IgD-negative memory B cell (primary cell): ENCODE data around the gene ATAD3A. TPM values are rescaled to one million over a fixed set of nuclear protein-coding genes. Genes with fewer than 3 reads are reported as not detected.

Experiments used
- H3K27ac Mint-ChIP-seq, 3 donors: one replicate each; pipeline ENCODE4 v1.8.0; 2020 to 2022; ENCODE audit warnings: mild to moderate bottlenecking in 3 of 3, mixed read lengths in 3 of 3, moderate library complexity in 1 of 3
- H3K27me3 Mint-ChIP-seq: one replicate; pipeline ENCODE4 v1.8.0; 2021; ENCODE audit warnings: mixed read lengths
- H3K36me3 Mint-ChIP-seq: one replicate; pipeline ENCODE4 v1.8.0; 2020; ENCODE audit warnings: mild to moderate bottlenecking, mixed read lengths
- H3K4me1 Mint-ChIP-seq, 3 donors: one replicate each; pipeline ENCODE4 v1.8.0; 2020 to 2022; ENCODE audit warnings: mixed read lengths in 3 of 3, mild to moderate bottlenecking in 1 of 3
- H3K4me3 Mint-ChIP-seq, 4 donors: one replicate each; pipeline ENCODE4 v1.8.0; 2020 to 2022; ENCODE audit warnings: mild to moderate bottlenecking in 4 of 4, mixed read lengths in 4 of 4, moderate library complexity in 3 of 4
- H3K9me3 Mint-ChIP-seq, 3 donors: one replicate each; pipeline ENCODE4 v1.8.0; 2020 to 2021; ENCODE audit warnings: mixed read lengths in 3 of 3, mild to moderate bottlenecking in 1 of 3
- polyA plus RNA-seq: library from polyadenylated mRNA; unstranded; fragments of 300-500 nt; fragmentation: Illumina TruSeq; gene quantifications from one replicate; pipeline ENCODE4 v1.2.3, GENCODE V29; 2021

The ATAD3A gene
- polyA plus RNA-seq, 1 donor from 2014 or later, result 12.8 TPM

DNA sequence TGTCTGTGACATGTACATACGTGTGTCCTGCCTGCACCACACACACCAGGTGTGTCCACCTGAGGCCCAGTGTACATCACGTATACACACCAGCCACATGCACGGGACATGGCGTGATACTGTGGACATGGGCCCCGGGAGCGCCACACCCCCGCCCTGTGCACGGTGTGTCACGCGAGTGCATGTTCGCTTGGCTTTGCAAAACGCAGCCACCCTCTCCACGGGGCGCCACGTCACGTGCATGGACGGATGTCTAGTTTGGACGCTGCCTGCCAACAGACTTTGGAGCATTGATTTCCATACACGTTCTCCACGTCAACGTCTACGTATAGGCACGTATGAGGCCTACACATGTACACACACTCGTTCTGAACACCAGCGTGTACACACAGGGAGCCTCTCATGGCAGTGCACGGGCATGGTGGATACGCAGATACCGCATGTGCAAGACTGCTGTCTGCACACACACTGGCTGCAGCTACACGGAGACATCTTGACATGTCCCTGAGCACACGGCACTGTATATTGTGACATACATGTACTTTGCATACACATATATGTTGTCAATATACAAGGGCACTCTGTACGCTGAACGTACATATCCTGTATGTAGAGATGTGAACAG, 25.8 kb downstream of the ATAD3A start:
- no peaks in the 10 kb centered on the region for H3K36me3 Mint-ChIP-seq
- H3K27ac Mint-ChIP-seq, result no peak overlapping the region
- H3K4me1 Mint-ChIP-seq, result peaks cover 0 to 3% (median 2%) of the 10 kb centered on the region in 3 donors
- peak overlapping the region in 1 of 4 donors; percentile 63 for H3K4me3 Mint-ChIP-seq
- no peaks in the 10 kb centered on the region for H3K9me3 Mint-ChIP-seq
- H3K27me3 Mint-ChIP-seq, result peaks cover 2% of the 10 kb centered on the region

DNA sequence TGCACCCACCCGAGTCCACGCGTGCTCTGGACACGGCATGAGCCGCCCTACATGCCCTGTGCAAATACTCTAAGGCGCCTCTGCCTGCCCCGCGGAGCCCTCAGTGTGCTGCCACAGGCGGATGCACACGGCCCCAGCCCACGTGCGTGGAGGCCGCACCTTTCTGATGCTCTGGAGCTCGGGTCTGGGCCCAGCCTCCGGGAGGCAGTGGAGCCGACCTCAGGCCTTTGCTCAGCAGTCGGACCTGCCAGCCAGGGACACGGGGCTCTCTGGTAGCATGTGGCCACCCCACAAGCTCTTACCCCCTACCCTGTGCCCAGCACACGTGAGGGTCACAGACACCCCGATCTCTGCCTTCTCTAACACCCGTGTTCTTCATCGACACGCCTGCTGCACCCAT, 26.4 kb downstream of the ATAD3A start:
- no peaks in the 10 kb centered on the region for H3K9me3 Mint-ChIP-seq
- no peaks in the 10 kb centered on the region for H3K36me3 Mint-ChIP-seq
- peaks cover 2% of the 10 kb centered on the region for H3K27me3 Mint-ChIP-seq
- H3K27ac Mint-ChIP-seq, result no peak overlapping the region
- peaks cover 0 to 3% (median 2%) of the 10 kb centered on the region in 3 donors for H3K4me1 Mint-ChIP-seq
- H3K4me3 Mint-ChIP-seq, result peak overlapping the region in 3 of 4 donors; percentile 31 to 85 (median 49)

DNA sequence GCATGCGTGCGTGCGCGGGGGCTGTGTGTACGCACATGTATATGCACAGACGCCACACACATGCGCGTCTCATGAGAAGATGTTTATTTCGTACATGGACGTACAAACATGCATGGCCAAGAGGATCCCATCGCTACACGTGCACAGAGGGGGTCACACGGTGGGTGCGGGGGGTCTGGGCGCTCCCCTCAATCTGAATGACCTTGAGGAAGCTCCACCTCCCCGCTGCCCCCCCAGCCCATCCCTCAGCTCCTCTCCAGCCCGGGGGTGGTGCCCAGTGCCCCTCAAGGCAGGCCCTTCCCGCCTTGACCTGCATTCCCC, 27.0 kb downstream of the ATAD3A start:
- Mint-ChIP-seq H3K4me3 (peak overlapping the region in 1 of 4 donors; percentile 5), H3K9me3 (no peaks in the 10 kb centered on the region), H3K27ac (peak overlapping the region in 1 of 3 donors; percentile 93), H3K36me3 (no peaks in the 10 kb centered on the region), H3K27me3 (peaks cover 2% of the 10 kb centered on the region), H3K4me1 (peaks cover 0 to 3% (median 2%) of the 10 kb centered on the region in 3 donors)

DNA sequence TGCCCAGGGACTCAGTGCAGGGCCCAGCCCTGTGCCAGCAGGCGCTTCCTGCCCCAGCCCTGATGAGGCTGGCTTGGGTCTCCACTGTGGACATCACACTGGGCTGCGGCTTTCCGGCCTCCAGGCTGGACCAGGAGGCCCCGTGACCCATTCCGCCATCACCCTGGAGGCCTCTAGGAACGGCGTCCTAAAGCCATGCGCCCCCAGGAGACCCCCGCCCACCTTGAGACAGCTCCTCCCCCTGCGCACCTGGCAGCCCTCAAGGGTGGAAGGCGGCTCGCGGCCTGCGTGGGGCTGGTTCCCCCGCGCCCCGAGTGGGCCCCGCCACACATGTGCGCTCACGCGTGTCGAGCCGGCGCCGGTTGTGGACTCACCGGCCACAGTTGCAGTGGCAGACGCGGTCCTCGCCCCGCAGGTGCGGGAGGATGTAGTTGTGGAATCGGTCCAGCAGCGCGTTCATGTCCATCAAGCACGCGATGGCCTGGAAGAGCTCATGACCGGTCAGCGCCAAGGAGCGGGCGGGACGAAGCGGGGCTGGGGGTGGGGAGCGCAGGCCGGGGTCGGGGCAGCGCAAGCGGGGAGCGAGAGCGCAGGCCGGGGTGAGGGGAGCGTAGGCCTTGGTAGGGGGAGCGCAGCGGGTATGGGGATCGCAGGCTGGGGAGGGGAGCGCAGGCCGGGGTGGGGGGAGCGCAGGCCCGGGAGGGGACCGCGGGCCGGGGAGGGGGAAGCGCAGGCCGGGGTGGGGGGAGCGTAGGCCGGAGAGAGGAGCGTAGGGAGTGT, 27.5 kb downstream of the ATAD3A start:
- H3K4me1 Mint-ChIP-seq, result peaks cover 0 to 3% (median 2%) of the 10 kb centered on the region in 3 donors
- H3K27ac Mint-ChIP-seq, result no peak overlapping the region
- H3K4me3 Mint-ChIP-seq, result peak overlapping the region in 3 of 4 donors; percentile 17 to 76 (median 62)
- peaks cover 2% of the 10 kb centered on the region for H3K27me3 Mint-ChIP-seq
- H3K9me3 Mint-ChIP-seq, result no peaks in the 10 kb centered on the region
- H3K36me3 Mint-ChIP-seq, result no peaks in the 10 kb centered on the region

DNA sequence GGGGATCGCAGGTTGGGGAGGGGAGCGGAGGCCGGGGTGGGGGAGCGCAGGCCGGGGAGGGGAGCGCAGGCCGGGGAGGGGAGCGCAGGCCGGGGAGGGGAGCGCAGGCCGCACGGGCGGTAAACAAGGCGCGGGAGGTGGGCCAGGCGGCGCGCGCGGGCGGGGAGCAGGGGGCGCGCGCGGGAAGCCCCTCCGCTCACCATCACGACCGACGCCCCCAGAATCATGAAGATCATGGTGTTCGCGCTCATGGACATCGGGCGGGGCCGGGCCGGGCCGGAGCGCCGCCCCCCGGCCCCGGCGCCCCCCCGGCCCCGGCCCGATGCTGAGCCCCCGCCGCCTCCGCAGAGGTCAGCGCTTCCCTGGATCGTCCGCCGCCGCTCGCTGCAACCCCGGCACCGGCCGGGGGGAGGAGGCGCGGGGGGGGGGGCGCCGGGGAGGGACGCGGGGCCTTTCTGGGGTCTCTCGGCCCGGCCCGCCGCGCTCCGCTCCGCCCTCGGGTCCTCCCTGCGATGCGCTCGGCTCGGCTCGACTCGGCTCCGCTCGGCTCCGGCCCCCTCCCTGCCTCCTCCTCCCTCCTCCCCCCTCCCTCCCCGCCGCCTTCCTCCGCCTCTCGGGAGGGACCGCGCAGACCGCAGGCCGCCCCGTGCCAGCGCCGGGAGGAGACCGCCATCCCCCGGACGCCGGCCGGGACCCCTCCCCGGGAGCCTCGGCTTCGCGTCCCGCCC, 28.3 kb downstream of the ATAD3A start, which contains the start of gene TMEM240:
Gene TMEM240, minus strand, starts transcription at position 535 of the 728 bp plus-strand sequence. Its CDS starts 278 bp downstream, at position 257.
- no peaks in the 10 kb centered on the region for H3K36me3 Mint-ChIP-seq
- H3K4me1 Mint-ChIP-seq, result peaks cover 0 to 3% (median 2%) of the 10 kb centered on the region in 3 donors
- peak within 1 kb of the TSS in 3 of 4 donors; percentile 49 to 76 (median 62) for H3K4me3 Mint-ChIP-seq
- H3K27ac Mint-ChIP-seq, result no peak within 1 kb of the TSS
- no peaks in the 10 kb centered on the region for H3K9me3 Mint-ChIP-seq
- H3K27me3 Mint-ChIP-seq, result peaks cover 2% of the 10 kb centered on the region

DNA sequence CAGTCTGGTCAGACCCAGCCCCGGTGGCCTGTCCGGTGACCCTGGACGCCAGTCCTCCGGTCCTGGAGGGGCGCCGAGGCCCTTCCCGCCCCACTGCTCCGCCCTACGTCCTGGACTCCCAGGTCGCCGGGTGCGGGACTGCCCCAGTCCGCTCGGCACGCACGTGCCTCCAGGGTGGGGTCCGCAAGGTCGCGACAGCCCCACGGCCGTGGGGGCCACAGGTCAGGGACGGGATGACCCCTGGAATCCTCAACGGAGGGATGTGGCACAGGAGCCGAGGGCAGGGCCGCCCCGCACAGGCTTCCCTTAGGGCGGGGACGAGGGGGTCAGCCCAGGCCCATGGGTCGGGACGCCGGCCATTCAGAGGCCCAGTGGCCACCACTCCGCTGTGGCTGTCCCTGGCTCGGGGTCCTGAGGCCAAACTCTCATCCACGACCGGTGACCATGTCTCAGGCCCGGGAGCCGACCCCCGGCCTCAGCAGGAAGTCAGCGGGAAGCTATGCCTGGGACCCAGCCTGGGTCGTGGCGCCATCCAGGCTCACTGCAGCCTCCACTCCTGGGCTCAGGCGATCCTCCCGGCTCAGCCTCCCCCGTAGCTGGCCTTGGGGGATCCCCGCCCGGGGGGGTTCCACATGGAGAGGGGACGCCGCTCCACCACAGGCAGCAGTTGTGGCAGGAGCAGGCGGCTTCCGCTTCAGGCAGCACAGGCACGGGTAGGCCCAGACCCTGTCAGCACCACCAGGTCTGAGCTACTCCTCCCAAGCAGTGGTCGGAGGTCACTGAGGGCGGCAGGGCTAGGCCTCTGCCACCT, 29.1 kb downstream of the ATAD3A start:
- peak overlapping the region in 2 of 4 donors; percentile 49 to 65 for H3K4me3 Mint-ChIP-seq
- peaks cover 2% of the 10 kb centered on the region for H3K27me3 Mint-ChIP-seq
- no peak overlapping the region for H3K27ac Mint-ChIP-seq

DNA sequence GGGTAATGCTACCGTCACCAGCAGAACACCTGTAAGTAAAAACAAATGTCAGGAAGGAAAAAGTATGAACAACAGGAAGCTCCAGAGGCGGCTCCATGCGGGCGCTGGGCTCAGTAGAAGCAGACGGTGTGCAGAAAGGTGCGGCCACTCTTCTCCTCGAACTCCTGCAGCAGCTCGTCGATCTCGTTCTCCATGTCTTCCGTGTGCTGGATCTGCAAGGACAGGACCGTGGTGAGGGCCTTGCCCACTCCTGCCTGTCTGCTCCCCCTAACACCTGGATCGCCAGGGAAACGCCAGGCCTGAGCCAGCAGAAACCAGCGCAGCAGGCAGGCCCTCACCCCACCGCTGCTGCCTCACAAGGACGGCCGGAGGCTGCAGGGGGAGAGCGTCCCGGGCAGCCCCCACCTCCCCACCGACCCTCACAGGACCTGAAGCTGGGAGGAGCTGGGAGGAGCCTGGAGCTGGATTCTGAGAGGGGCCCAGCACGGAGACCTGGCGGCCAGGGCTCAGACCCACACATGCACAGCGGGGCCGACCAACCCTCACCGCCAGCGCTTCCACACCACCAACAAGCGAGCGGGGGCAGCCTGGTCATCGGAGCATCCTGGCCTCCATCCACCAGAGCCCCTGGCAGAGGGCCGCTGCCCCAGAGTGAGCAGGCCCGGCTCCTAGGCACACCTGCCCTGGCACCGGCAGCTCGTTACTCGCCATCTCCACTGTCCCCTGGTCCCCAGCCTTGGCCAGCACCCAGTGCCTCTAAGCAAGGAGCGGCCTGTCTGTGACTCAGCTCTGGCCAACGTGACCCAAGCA, 30.2 kb downstream of the ATAD3A start:
- Mint-ChIP-seq H3K36me3 (no peaks in the 10 kb centered on the region), H3K4me3 (peak overlapping the region in 3 of 4 donors; percentile 33 to 78 (median 54)), H3K27me3 (peaks cover 2% of the 10 kb centered on the region), H3K4me1 (peaks cover 0 to 3% (median 2%) of the 10 kb centered on the region in 3 donors), H3K9me3 (no peaks in the 10 kb centered on the region), H3K27ac (no peak overlapping the region)

More for the DNA sequence above, 29.1 kb downstream of the ATAD3A start:
- no peaks in the 10 kb centered on the region for H3K36me3 Mint-ChIP-seq
- H3K4me1 Mint-ChIP-seq, result peaks cover 0 to 3% (median 2%) of the 10 kb centered on the region in 3 donors
- H3K9me3 Mint-ChIP-seq, result no peaks in the 10 kb centered on the region

DNA sequence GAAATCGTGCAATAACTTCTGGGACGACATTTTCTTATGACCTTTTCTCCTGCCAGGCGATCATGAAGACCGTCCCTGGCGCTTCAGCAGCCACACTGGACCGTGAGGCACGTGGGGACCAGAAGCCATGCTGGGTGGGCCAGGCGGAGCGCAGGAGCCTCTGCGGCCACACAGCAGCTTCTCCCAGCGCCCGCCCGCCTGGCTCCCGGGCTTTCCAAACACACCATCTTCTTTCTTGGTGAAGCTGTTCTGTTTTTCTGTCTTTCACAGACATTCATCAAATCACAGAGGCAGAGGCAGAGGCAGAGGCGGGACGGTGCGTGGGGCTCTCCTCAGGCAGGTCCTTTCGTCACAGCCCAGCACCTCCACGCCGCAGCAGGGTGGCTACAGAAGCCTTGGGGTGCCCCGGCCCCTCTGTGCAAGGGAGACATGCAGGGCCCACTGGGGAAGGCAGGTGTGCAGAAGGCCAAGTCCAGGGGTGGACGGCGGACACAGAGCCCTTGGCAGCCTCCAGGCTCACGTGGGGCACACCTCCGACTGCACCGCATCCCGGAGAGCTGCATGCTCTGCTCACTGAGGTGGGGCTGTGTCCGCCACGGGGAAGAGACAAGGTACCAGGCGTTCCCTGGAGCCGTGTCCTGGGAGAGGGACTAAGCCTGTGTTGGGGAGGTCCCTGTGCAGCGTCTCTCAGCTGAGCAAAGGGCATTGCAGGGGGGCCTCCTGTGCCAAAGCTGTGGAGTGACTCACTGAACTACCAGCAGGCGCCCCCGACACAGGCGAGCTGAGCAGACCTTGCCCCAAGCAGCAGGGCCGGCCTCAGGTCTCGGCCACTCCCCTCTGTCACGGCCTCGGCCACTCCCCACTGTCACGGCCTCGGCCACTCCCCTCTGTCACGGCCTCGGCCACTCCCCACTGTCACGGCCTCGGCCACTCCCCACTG, 31.1 kb downstream of the ATAD3A start:
- Mint-ChIP-seq H3K4me1 (peaks cover 0 to 3% (median 2%) of the 10 kb centered on the region in 3 donors), H3K9me3 (no peaks in the 10 kb centered on the region), H3K4me3 (peak overlapping the region in 1 of 4 donors; percentile 54), H3K27ac (peak overlapping the region in 1 of 3 donors; percentile 47), H3K27me3 (peaks cover 2% of the 10 kb centered on the region), H3K36me3 (no peaks in the 10 kb centered on the region)

DNA sequence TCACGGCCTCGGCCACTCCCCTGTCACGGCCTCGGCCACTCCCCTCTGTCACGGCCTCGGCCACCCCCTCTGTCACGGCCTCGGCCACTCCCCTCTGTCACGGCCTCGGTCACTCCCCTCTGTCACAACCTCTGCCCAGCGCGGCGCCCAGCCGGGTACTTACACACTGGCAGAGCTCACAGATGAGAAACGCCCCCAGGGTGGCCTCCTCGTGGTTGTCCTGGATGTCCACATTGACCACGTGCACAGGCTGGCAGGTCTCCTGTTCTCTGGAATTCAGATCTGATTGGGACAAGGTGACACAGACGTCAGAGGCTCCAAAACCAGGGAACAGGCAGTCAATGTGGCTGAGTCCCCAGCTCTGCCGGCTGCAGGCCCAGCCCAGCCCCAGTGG, 31.7 kb downstream of the ATAD3A start:
- no peaks in the 10 kb centered on the region for H3K36me3 Mint-ChIP-seq
- no peak overlapping the region for H3K27ac Mint-ChIP-seq
- no peaks in the 10 kb centered on the region for H3K27me3 Mint-ChIP-seq
- H3K4me3 Mint-ChIP-seq, result no peak overlapping the region
- H3K4me1 Mint-ChIP-seq, result peaks cover 0 to 3% (median 2%) of the 10 kb centered on the region in 3 donors
- no peaks in the 10 kb centered on the region for H3K9me3 Mint-ChIP-seq

DNA sequence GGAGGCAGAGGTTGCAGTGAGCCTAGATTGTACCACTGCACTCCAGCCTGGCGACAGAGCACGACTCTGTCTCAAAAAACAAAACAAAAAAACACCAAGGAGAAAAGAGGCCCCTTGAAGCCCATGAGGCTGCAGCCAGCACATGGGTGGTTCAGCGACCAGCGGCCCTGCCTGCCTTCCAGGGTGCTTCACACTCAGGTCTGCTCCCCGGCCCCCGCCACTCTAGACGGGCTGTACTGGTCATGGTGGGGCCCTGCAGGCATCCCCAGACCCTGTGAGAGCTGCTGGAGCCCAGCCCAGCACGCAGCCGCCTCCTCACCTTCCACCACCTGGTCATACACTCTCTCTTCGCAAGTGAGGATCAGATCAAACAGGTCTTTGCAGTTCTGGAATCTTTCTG, 32.6 kb downstream of the ATAD3A start:
- no peak overlapping the region for H3K4me3 Mint-ChIP-seq
- H3K36me3 Mint-ChIP-seq, result no peaks in the 10 kb centered on the region
- H3K9me3 Mint-ChIP-seq, result no peaks in the 10 kb centered on the region
- no peaks in the 10 kb centered on the region for H3K27me3 Mint-ChIP-seq
- peak overlapping the region in 1 of 3 donors; percentile 35 for H3K27ac Mint-ChIP-seq
- peaks cover 0 to 3% (median 0%) of the 10 kb centered on the region in 3 donors for H3K4me1 Mint-ChIP-seq

DNA sequence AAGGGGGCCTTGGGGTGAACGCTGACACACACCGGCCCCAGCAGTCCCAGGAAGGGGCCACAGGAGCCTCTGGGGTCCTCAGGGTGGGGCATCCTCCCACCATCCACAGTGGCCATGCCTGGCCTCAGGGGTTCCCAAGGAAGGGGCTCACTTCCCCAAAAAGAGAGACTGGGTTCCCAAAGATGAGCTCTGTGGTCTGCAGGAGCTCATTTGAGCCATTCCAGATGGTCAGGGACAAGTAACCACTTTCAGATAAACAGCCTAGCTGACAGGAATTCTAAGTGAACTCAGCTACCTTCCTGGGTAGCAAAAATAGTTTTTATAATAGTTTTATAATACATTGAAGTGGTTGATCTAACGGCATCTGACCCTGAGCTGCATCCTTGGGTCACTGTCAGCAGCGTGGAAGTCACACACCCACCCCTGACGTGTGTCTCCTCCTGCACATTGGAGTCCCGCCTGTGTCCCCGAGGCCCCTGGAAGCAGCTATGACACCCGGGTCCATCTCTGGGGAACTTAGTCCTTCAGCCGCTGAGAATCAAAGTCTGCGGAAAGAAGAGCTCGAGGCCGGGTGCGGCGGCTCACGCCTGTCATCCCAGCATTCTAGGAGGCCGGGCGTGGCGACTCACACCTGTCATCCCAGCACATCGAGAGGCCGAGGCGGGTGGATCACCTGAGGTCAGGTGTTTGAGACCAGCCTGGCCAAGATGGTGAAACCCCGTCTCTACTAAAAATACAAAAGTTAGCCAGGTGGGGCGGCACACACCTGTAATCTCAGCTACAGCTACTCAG, 34.2 kb downstream of the ATAD3A start:
- Mint-ChIP-seq H3K27ac (no peak overlapping the region), H3K27me3 (no peaks in the 10 kb centered on the region), H3K36me3 (no peaks in the 10 kb centered on the region), H3K4me3 (no peak overlapping the region), H3K9me3 (no peaks in the 10 kb centered on the region), H3K4me1 (peaks cover 0 to 3% (median 0%) of the 10 kb centered on the region in 3 donors)

DNA sequence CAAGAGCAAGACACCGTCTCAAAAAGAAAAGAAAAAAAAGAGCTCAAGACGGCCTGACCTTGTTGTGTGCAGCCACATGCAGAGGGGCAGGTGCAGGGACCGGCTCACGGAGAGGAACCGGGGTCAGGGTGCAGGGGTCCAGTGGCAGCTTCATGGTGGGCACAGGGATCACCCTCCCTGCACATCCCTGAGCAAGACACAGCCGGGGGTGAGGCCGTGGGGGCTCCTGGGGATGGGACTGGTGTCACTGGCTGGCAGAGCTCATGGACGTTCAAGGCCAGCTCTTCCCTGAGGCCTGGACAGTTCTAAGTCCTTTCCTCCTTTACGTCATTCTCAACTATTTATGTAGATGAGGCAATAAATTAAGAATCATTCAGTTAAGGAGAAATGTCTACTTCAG, 35.0 kb downstream of the ATAD3A start:
- Mint-ChIP-seq H3K36me3 (no peaks in the 10 kb centered on the region), H3K27ac (no peak overlapping the region), H3K9me3 (no peaks in the 10 kb centered on the region), H3K27me3 (no peaks in the 10 kb centered on the region), H3K4me1 (no peaks in the 10 kb centered on the region), H3K4me3 (no peak overlapping the region)
